GM21515 (cell line): ENCODE data around the gene ARF4.
"Not testable (repeated sequence)": the region's sequence is repeated elsewhere in the genome, so short reads cannot be mapped to it uniquely, and the experiment has no call there.

Source experiments
- ATAC-seq: cut with Tn5 transposase; IDR thresholded peaks from one replicate; pipeline ENCODE4 v1.9.1; 2021; ENCODE audit not compliant: unreplicated experiment

ARF4 gene

GRCh38 chr3:57597127-57597923 is at the start of gene ARF4:
TSS of gene ARF4 (minus strand) at chr3:57597344. CDS start at chr3:57597140, 204 bp downstream.
- peak; percentile 95 for ATAC-seq

GRCh38 chr3:57646723-57647122 is 49.6 kb upstream of the ARF4 start:
- ATAC-seq = no peak

GRCh38 chr3:57644740-57645139 is 47.6 kb upstream of the ARF4 start:
- no peak for ATAC-seq

GRCh38 chr3:57637391-57637790 is 40.2 kb upstream of the ARF4 start:
- no peak for ATAC-seq

GRCh38 chr3:57634259-57634658 is 37.1 kb upstream of the ARF4 start:
- ATAC-seq = not testable (repeated sequence)

GRCh38 chr3:57627976-57628375 is 30.8 kb upstream of the ARF4 start:
- ATAC-seq = no peak

- no peak for ATAC-seq
Observed at GRCh38 chr3:57624801-57625200, 27.7 kb upstream of the ARF4 start.

- no peak for ATAC-seq
Observed at GRCh38 chr3:57622362-57622761, 25.2 kb upstream of the ARF4 start.

GRCh38 chr3:57617739-57618138 is 20.6 kb upstream of the ARF4 start:
- no peak for ATAC-seq

- ATAC-seq = no peak
Observed at GRCh38 chr3:57616233-57616632, 19.1 kb upstream of the ARF4 start.

- ATAC-seq = not testable (repeated sequence)
Observed at GRCh38 chr3:57611870-57612269, 14.7 kb upstream of the ARF4 start.

- ATAC-seq = no peak
Observed at GRCh38 chr3:57605683-57606082, 8.5 kb upstream of the ARF4 start.

GRCh38 chr3:57604971-57605370 is 7.8 kb upstream of the ARF4 start:
- no peak for ATAC-seq

GRCh38 chr3:57600195-57600594 is 3.1 kb upstream of the ARF4 start:
- ATAC-seq = no peak

- ATAC-seq = no peak
Observed at GRCh38 chr3:57598765-57599360, 1.7 kb upstream of the ARF4 start.

- no peak for ATAC-seq
Observed at GRCh38 chr3:57596495-57597126, 533 bp downstream of the ARF4 start.

GRCh38 chr3:57594576-57594975 is 2.6 kb downstream of the ARF4 start:
- no peak for ATAC-seq

- ATAC-seq = no peak
Observed at GRCh38 chr3:57594144-57594543, 3.0 kb downstream of the ARF4 start.

- ATAC-seq = no peak
Observed at GRCh38 chr3:57592306-57592705, 4.8 kb downstream of the ARF4 start.

GRCh38 chr3:57587905-57588304 is 9.2 kb downstream of the ARF4 start:
- no peak for ATAC-seq

- ATAC-seq = no peak
Observed at GRCh38 chr3:57586778-57587177, 10.4 kb downstream of the ARF4 start.

GRCh38 chr3:57583544-57583943 is 13.6 kb downstream of the ARF4 start:
- no peak for ATAC-seq
